Mesenchymal stem cell (in vitro differentiated cells and primary cell): ENCODE data around the gene GRAP2.
A peak's percentile ranks its signal among the peaks of the same experiment; 100 is the strongest.

Experiments
- DNase-seq: peaks from one replicate; pipeline ENCODE4 v3.0.0-alpha.2; 2013
- H2AFZ ChIP-seq: one replicate; pipeline ENCODE4 v1.6.1; 2013; ENCODE audit warnings: low read depth, mild to moderate bottlenecking, control low read depth, inconsistent platforms, low read length, moderate library complexity
- H2AK5ac ChIP-seq: 2 replicates; pipeline ENCODE4 v1.6.1; 2013; ENCODE audit warnings: low read length, moderate library complexity, mild to moderate bottlenecking, inconsistent platforms; ENCODE audit not compliant: severe bottlenecking
- H2BK120ac ChIP-seq: one replicate; pipeline ENCODE4 v1.6.1; 2013; ENCODE audit warnings: low read depth, mild to moderate bottlenecking, inconsistent platforms, low read length, moderate library complexity
- H2BK12ac ChIP-seq, 2 experiments: one replicate each; pipeline ENCODE4 v1.6.1; 2013; ENCODE audit warnings: inconsistent platforms in 2 of 2, low read length in 2 of 2, mild to moderate bottlenecking in 2 of 2, moderate library complexity in 2 of 2, control low read depth in 1 of 2
- H2BK15ac ChIP-seq: one replicate; pipeline ENCODE4 v1.6.1; 2013; ENCODE audit warnings: mild to moderate bottlenecking, low read depth, inconsistent platforms; ENCODE audit not compliant: poor library complexity, severe bottlenecking
- H2BK5ac ChIP-seq: 2 replicates; pipeline ENCODE4 v1.6.1; 2013; ENCODE audit warnings: low read depth, mild to moderate bottlenecking, low read length, control low read depth, inconsistent platforms; ENCODE audit not compliant: poor library complexity, severe bottlenecking
- H3K14ac ChIP-seq, 2 experiments: one replicate each; pipeline ENCODE4 v1.6.1; 2013; ENCODE audit warnings: inconsistent platforms in 2 of 2, low read length in 2 of 2, control low read depth in 1 of 2, mild to moderate bottlenecking in 1 of 2, moderate library complexity in 1 of 2
- H3K18ac ChIP-seq, 2 experiments: one replicate each; pipeline ENCODE4 v1.6.1; 2013; ENCODE audit warnings: inconsistent platforms in 2 of 2, low read length in 2 of 2, control low read depth in 1 of 2, low read depth in 1 of 2, mild to moderate bottlenecking in 1 of 2
- H3K23ac ChIP-seq, 2 experiments: one replicate each; pipeline ENCODE4 v1.6.1; 2013; ENCODE audit warnings: inconsistent platforms in 2 of 2, low read length in 2 of 2, mild to moderate bottlenecking in 2 of 2, moderate library complexity in 2 of 2, control low read depth in 1 of 2
- H3K27ac ChIP-seq: 2 replicates; pipeline ENCODE4 v1.5.1; 2013; ENCODE audit warnings: mild to moderate bottlenecking, moderate library complexity, low read length, control low read depth, inconsistent platforms; ENCODE audit not compliant: poor library complexity, severe bottlenecking
- H3K27me3 ChIP-seq, 2 experiments: 2 replicates each; pipeline versions ENCODE4 v1.6.1 to v1.7.0; 2013; ENCODE audit warnings: low read length in 2 of 2, mild to moderate bottlenecking in 2 of 2, moderate library complexity in 2 of 2, control low read depth in 1 of 2, inconsistent platforms in 1 of 2; ENCODE audit not compliant: control insufficient read depth in 1 of 2, insufficient read depth in 1 of 2
- H3K36me3 ChIP-seq, 2 experiments: 2 replicates each; pipeline versions ENCODE4 v1.6.1 to v1.7.0; 2013; ENCODE audit warnings: low read length in 2 of 2, control low read depth in 1 of 2, inconsistent platforms in 1 of 2, low read depth in 1 of 2, mild to moderate bottlenecking in 1 of 2; ENCODE audit not compliant: insufficient read depth in 2 of 2, control insufficient read depth in 1 of 2
- H3K4ac ChIP-seq, 2 experiments: one replicate each; pipeline ENCODE4 v1.6.1; 2013; ENCODE audit warnings: inconsistent platforms in 2 of 2, low read length in 2 of 2, mild to moderate bottlenecking in 2 of 2, moderate library complexity in 2 of 2, control low read depth in 1 of 2, low read depth in 1 of 2
- H3K4me1 ChIP-seq: 2 replicates; pipeline ENCODE4 v1.6.1; 2013; ENCODE audit warnings: low read depth, low read length, control low read depth; ENCODE audit not compliant: control insufficient read depth, insufficient read depth
- H3K4me2 ChIP-seq: 2 replicates; pipeline ENCODE4 v1.6.1; 2013; ENCODE audit warnings: low read length, mild to moderate bottlenecking, inconsistent platforms; ENCODE audit not compliant: poor library complexity, severe bottlenecking
- H3K4me3 ChIP-seq, 2 experiments: 2 replicates each; pipeline versions ENCODE4 v1.5.1 to v1.7.0; 2013; ENCODE audit warnings: low read length in 2 of 2, mild to moderate bottlenecking in 2 of 2, control low read depth in 1 of 2, low read depth in 1 of 2; ENCODE audit not compliant: insufficient read depth in 1 of 2
- H3K79me1 ChIP-seq: replicated peaks from 2 replicates; pipeline ENCODE4 v1.6.1; 2013; ENCODE audit warnings: mild to moderate bottlenecking, control low read depth, low read length, inconsistent platforms; ENCODE audit not compliant: poor library complexity, severe bottlenecking
- H3K9ac ChIP-seq: 2 replicates; pipeline ENCODE4 v1.7.0; 2013; ENCODE audit warnings: mild to moderate bottlenecking, low read length, moderate library complexity
- H3K9me3 ChIP-seq: 2 replicates; pipeline ENCODE4 v1.7.0; 2013; ENCODE audit warnings: mild to moderate bottlenecking, low read length; ENCODE audit not compliant: control insufficient read depth
- H4K8ac ChIP-seq: one replicate; pipeline ENCODE4 v1.6.1; 2013; ENCODE audit warnings: inconsistent platforms, mild to moderate bottlenecking, low read length, moderate library complexity
- H4K91ac ChIP-seq: one replicate; pipeline ENCODE4 v1.6.1; 2013; ENCODE audit warnings: mild to moderate bottlenecking, low read length, inconsistent platforms
- WGBS: methylation state at CpG from one replicate; pipeline ENCODE4 v1.1.7; 2013; ENCODE audit warnings: mixed read lengths; 5-methylcytosine and 5-hydroxymethylcytosine counted together

GRAP2 gene

GRCh38 chr22:39989633-39990032 is 88.7 kb downstream of the GRAP2 start:
- H3K9ac ChIP-seq, result no peak overlapping the region

GRCh38 chr22:39990686-39991085 is 89.8 kb downstream of the GRAP2 start:
- H2AFZ ChIP-seq, result no peak overlapping the region
- no peak overlapping the region for H3K27ac ChIP-seq
- H3K36me3 ChIP-seq, result peaks cover 0 to 3% of the 10 kb centered on the region in 2 experiments
- no peak overlapping the region for H2BK15ac ChIP-seq
- H3K79me1 ChIP-seq, result no peaks in the 10 kb centered on the region
- no peak overlapping the region for H4K8ac ChIP-seq
- H2BK12ac ChIP-seq, result no peak overlapping the region
- H2BK5ac ChIP-seq, result no peak overlapping the region
- no peak for DNase-seq
- no peak overlapping the region for H4K91ac ChIP-seq
- H3K27me3 ChIP-seq, result peaks cover 9 to 51% of the 10 kb centered on the region in 2 experiments
- H3K4me3 ChIP-seq, result no peak overlapping the region
- H3K4me1 ChIP-seq, result peaks cover 10% of the 10 kb centered on the region
- no peak overlapping the region for H3K23ac ChIP-seq
- H3K9me3 ChIP-seq, result no peaks in the 10 kb centered on the region
- no peak overlapping the region for H3K18ac ChIP-seq
- no peak overlapping the region for H3K14ac ChIP-seq
- no peak overlapping the region for H3K4ac ChIP-seq
- H3K9ac ChIP-seq, result no peak overlapping the region
- H3K4me2 ChIP-seq, result no peak overlapping the region
- H2AK5ac ChIP-seq, result no peak overlapping the region
- H2BK120ac ChIP-seq, result no peak overlapping the region
- WGBS, result no CpG with 5 or more reads among the region's 3 CpGs

More at GRCh38 chr22:39989633-39990032, 88.7 kb downstream of the GRAP2 start:
- Histone ChIP-seq H2BK15ac (no peak overlapping the region), H3K23ac (no peak overlapping the region), H2AFZ (no peak overlapping the region), H3K9me3 (no peaks in the 10 kb centered on the region), H2BK12ac (no peak overlapping the region), H3K27me3 (peaks cover 17 to 51% of the 10 kb centered on the region in 2 experiments), H4K8ac (no peak overlapping the region), H3K4me3 (no peak overlapping the region), H3K79me1 (no peaks in the 10 kb centered on the region), H4K91ac (no peak overlapping the region), H3K27ac (no peak overlapping the region), H3K14ac (no peak overlapping the region), H3K36me3 (no peaks in the 10 kb centered on the region), H3K4me2 (no peak overlapping the region), H2BK120ac (no peak overlapping the region), H3K4ac (no peak overlapping the region), H2AK5ac (no peak overlapping the region), H3K18ac (no peak overlapping the region), H2BK5ac (no peak overlapping the region), H3K4me1 (peaks cover 8% of the 10 kb centered on the region)
- 80% methylated on average over 7 of the region's 7 CpGs for WGBS
- DNase-seq, result no peak

- Histone ChIP-seq H3K36me3 (peaks cover 0 to 3% of the 10 kb centered on the region in 2 experiments), H3K27me3 (peaks cover 4 to 51% of the 10 kb centered on the region in 2 experiments), H3K4me3 (no peak overlapping the region), H3K4me2 (peak overlapping the region; percentile 25), H2AK5ac (no peak overlapping the region), H2BK120ac (no peak overlapping the region), H3K9ac (no peak overlapping the region), H3K9me3 (no peaks in the 10 kb centered on the region), H3K79me1 (no peaks in the 10 kb centered on the region), H3K14ac (no peak overlapping the region), H3K4me1 (peaks cover 13% of the 10 kb centered on the region), H3K27ac (no peak overlapping the region), H3K4ac (no peak overlapping the region), H4K8ac (no peak overlapping the region), H3K23ac (no peak overlapping the region), H2BK15ac (no peak overlapping the region), H3K18ac (no peak overlapping the region), H4K91ac (no peak overlapping the region), H2BK5ac (no peak overlapping the region), H2BK12ac (no peak overlapping the region), H2AFZ (no peak overlapping the region)
- WGBS, result 89% methylated on average over 6 of the region's 9 CpGs
- DNase-seq, result no peak
These were observed 90.4 kb downstream of the GRAP2 start for GRCh38 chr22:39991159-39991860.

GRCh38 chr22:39992088-39992826 is 91.4 kb downstream of the GRAP2 start:
- H4K91ac ChIP-seq, result no peak overlapping the region
- H3K14ac ChIP-seq, result no peak overlapping the region
- no peak overlapping the region for H4K8ac ChIP-seq
- H2AK5ac ChIP-seq, result no peak overlapping the region
- no peak overlapping the region for H2BK5ac ChIP-seq
- no peak overlapping the region for H2AFZ ChIP-seq
- no peak overlapping the region for H2BK15ac ChIP-seq
- H3K27me3 ChIP-seq, result peaks cover 4 to 58% of the 10 kb centered on the region in 2 experiments
- peaks cover 14% of the 10 kb centered on the region for H3K4me1 ChIP-seq
- no peak for DNase-seq
- H3K79me1 ChIP-seq, result no peaks in the 10 kb centered on the region
- no peak overlapping the region for H2BK12ac ChIP-seq
- no peak overlapping the region for H3K4me2 ChIP-seq
- H3K9me3 ChIP-seq, result no peaks in the 10 kb centered on the region
- H3K36me3 ChIP-seq, result peaks cover 0 to 3% of the 10 kb centered on the region in 2 experiments
- 92% methylated on average over 5 of the region's 5 CpGs for WGBS
- H2BK120ac ChIP-seq, result no peak overlapping the region
- H3K4ac ChIP-seq, result no peak overlapping the region
- no peak overlapping the region for H3K23ac ChIP-seq
- no peak overlapping the region for H3K27ac ChIP-seq
- no peak overlapping the region for H3K18ac ChIP-seq
- no peak overlapping the region for H3K4me3 ChIP-seq
- H3K9ac ChIP-seq, result no peak overlapping the region
